ENCODE measurements around the gene FKBP11.

- TF ChIP-seq, protein P1, sequence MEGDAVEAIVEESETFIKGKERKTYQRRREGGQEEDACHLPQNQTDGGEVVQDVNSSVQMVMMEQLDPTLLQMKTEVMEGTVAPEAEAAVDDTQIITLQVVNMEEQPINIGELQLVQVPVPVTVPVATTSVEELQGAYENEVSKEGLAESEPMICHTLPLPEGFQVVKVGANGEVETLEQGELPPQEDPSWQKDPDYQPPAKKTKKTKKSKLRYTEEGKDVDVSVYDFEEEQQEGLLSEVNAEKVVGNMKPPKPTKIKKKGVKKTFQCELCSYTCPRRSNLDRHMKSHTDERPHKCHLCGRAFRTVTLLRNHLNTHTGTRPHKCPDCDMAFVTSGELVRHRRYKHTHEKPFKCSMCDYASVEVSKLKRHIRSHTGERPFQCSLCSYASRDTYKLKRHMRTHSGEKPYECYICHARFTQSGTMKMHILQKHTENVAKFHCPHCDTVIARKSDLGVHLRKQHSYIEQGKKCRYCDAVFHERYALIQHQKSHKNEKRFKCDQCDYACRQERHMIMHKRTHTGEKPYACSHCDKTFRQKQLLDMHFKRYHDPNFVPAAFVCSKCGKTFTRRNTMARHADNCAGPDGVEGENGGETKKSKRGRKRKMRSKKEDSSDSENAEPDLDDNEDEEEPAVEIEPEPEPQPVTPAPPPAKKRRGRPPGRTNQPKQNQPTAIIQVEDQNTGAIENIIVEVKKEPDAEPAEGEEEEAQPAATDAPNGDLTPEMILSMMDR (IDR thresholded peaks at IDR 0.05; ENCODE audit: control extremely low read depth in 1 of 3, insufficient read depth in 1 of 3, low read depth in 1 of 3, low read length in 3 of 3) = no peak
- TF ChIP-seq GTF2F1 (IDR thresholded peaks at IDR 0.05; ENCODE audit: borderline replicate concordance, low read depth, low read length) (no peak), SIN3A (conservative IDR thresholded peaks at IDR 0.05 in 1 of 2, IDR thresholded peaks at IDR 0.05 in 1 of 2; ENCODE audit: low read depth in 1 of 2, low read length in 2 of 2) (no peak), TAF1 (IDR thresholded peaks at IDR 0.05; ENCODE audit: low read depth, low read length) (no peak), SP1 (IDR thresholded peaks at IDR 0.05; ENCODE audit: low read depth, low read length) (no peak), CBX8 (IDR thresholded peaks at IDR 0.05; ENCODE audit: borderline replicate concordance, low read depth, low read length) (no peak), CBX5 (IDR thresholded peaks at IDR 0.05; ENCODE audit: low read depth, low read length) (no peak), POLR2AphosphoS5 (IDR thresholded peaks at IDR 0.05; ENCODE audit: low read depth, low read length) (no peak), EP300 (IDR thresholded peaks at IDR 0.05; ENCODE audit: borderline replicate concordance in 1 of 2, low read depth in 2 of 2, low read length in 2 of 2) (no peak)
These were observed 52.2 kb downstream of the FKBP11 start for GRCh38 chr12:48873096-48873495.

Data from H1 (cell line).